ENCODE results near the gene PITRM1.

PITRM1 gene

DNA sequence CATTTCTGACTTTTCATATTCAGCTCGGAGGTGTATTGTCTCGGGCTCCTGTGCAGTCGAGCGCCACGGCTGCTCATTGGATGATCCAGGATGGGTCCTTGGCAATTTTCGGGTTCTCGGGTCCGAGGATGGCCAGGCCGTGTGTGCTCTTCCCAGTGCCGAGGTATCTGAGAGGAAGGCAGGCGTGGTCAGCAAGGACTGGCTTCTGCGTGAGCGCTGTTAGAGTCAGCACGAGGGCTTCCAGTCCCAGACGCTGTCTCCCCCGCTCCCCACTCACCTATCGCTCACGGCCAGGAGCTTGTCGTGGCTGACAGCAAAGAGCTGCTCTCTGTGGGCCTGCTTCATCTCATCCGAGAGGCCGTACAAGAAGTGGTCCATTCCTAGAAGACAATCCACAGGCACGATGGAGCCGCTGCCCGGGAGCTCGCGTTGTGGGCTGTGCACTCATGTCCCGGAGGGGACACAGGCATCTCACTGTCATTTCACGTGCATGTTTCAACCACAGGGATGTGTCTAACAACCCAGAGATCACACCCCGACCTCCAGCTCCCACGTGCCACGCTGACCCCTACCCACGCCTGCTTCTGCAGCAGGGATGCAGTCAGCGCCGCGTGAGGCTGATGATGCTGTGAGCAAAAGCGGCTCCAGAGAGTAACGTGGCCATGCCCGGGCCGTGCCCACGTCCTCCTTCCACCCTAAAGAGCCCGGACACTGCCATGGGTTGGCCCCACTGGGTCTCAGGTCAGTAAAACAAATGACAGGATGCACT lies 34.4 kb downstream of the PITRM1 start:
- DNase-seq = no peak

DNA sequence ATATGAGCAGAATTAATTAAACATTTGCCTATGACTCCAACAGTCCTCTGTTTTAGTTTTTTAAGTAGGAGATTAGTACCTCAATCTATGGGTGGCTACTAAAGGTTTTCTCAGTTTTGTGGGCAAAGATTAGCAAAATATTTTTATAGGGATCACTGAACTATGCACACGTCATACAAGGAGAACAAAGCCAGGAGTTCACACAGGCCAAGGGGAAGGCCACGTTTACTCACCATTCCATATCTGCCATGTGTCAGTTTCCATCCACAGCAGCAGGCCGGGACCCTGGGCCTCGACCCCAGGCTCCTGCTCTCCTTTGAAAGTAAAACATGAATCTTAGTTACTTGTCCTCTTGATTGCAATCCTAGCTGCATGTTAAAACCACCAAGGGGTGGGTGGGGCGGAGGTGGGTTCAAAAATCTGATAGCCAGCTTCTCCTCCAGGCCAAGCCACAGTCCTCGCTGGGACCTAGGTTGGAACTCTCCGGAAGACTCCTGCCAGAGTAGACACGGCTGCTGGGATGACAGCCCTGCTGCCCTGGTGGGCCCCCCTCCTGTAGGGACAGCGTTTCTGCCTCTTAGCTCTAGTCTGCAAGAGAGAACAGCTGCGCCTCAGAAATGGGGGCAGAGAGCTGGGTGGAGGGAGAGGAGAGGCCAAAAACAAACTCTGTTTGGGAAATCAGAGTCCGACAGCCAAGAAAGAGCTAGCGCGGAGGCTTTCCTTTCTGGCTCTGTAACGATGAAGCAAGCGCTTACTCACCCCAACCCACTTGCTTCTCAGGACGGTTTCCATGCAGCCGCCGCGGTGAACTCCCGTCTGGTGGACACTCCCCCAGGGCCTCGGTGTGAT lies 35.6 kb downstream of the PITRM1 start:
- DNase-seq = no peak

- no peak for DNase-seq
Measured at GRCh38 chr10:3136336-3136735, 36.2 kb downstream of the PITRM1 start.

GRCh38 chr10:3135006-3135405 lies 37.6 kb downstream of the PITRM1 start:
- DNase-seq = no peak

DNA sequence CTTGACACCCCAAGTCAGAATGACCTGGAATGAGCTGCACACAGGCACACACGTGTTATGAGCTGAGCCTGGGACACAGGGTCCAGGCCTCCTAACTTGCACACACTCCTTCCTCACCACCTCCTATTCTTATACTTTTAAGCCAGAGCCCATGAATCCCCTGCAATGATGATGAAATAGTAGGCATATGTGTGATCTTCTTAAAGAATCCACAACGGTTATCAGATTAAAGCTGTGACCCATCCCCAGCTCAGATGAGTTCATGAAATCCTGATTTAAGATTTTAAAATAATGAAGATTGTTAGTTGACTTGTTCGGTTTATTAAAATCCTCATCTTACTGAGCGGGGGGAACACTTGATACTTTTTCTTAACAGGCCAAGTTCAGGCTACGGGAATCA lies 38.6 kb downstream of the PITRM1 start:
- DNase-seq = no peak

DNA sequence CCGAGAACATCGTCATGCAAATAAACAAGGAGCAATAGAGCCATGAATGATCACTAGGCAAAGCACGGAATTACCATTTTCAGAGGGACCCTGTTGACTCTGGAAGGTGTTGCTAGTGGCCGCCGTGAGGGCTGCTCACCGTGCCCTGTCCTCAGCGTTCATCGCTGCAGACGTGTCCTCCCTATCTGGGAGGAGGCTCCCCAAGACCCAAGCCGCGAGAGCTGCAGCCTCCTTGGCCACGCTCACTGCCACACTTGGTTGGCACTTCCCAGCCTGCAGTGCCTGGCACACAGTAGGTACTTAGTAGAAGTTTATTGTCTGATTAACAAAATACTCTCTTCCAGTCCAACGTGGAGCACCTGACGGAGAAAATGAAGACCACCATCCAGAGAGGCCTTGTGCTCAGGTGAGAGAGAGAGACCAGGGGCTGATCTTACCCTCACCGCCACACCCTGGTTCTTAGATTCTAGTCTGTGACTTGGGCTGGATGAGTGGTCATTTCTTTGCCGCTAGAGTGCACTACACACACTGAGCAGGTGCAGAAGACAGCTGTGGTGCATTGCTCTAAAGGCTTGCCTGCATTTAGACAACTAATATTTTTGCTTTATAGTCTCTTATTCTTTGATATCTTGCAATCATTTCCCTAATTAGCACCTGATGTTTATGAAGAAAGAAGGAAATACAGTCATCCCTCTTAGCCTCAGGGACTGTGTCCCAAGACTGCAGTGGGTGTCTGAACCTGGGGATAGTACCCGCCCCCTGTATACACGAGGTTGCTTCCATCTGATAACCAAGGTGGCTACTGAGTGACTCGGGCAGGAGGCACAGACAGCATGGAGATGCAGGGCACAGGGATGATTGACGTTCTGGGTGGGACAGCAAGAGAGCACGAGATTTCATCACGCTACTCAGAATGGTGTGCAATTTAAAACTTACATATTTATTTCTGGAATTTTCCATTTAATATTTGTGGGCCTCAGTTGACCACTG lies 40.3 kb downstream of the PITRM1 start:
- DNase-seq = no peak

- DNase-seq = no peak
Measured at GRCh38 chr10:3131098-3131497, 41.5 kb downstream of the PITRM1 start.

GRCh38 chr10:3129581-3130340 lies 42.8 kb downstream of the PITRM1 start:
- DNase-seq = no peak

DNA sequence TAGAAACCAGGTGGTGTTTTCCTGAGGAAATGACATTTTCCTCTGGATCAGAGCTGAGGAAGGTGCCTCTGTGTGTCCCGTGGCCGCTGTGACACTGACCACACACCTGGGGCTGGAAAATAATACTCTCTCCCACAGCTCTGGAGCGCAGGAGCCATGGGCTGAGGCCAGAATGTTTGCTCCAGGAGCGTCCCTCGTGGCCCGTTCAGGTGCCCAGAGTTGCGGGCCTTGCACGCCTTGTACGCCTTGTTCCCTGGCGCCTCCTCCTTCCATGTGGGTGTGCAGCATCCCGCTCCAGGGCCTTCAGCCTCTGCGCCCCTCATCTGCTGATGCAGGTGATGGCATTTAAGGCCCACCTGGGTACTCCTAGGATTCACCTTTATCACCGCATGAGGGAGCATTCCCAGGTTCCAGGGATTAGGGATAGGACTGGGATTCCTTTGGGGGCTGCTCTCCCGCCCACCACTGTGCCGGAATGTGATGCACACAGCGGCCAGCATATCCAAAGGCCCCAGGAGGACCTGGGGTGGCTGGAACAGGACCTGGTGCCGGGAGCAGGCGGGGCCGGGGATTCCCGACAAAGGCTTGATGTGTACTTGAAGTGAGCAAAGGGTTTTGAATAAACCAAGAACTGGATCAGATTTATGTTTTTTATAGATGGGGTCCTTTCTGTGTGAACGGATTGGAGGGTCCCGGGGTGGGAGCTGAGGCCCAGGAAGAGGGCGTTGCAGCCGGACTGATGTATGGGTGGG lies 44.0 kb downstream of the PITRM1 start:
- DNase-seq = no peak

DNA sequence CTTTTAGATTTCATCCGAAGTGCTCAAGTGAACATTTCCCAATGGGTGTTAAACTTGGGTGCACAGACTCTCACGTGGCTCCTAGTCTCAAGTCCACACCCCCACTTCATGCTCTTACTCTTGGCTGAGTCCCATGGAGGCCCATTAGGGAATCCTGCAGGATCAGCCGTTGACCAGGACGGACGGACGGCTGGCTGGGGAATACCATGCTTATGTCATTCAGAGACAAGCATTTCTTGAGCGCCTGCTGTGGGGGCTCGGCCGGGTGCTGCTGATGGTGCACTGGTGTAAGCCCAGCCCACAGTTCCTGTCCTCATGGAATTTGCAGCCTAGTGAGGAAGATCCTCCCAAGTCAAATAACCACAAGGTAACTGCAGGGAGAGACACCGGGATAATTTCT lies 44.7 kb downstream of the PITRM1 start:
- DNase-seq = no peak

- DNase-seq = peak; percentile 36
Measured at GRCh38 chr10:3126741-3127346, 45.7 kb downstream of the PITRM1 start.

DNA sequence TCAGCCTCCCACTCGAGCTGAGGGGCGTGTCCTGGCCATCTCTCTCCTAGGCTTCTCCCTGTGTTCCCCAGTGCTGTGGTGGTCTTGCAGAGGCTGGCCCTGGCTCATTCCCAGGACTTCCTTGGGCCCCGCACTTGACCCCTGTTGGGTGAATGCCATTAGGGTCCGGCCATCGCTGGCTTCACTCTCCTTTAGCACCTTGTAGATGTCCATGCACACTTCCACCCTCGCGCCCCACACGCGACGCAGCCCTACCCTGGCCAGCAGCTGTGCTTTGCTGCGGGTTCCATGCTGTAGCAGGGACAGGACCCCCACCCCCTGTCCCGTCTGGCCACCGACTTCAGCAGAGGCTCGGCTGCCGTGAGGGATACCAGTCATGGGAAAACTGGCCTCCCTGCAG lies 46.3 kb downstream of the PITRM1 start:
- DNase-seq = no peak

DNA sequence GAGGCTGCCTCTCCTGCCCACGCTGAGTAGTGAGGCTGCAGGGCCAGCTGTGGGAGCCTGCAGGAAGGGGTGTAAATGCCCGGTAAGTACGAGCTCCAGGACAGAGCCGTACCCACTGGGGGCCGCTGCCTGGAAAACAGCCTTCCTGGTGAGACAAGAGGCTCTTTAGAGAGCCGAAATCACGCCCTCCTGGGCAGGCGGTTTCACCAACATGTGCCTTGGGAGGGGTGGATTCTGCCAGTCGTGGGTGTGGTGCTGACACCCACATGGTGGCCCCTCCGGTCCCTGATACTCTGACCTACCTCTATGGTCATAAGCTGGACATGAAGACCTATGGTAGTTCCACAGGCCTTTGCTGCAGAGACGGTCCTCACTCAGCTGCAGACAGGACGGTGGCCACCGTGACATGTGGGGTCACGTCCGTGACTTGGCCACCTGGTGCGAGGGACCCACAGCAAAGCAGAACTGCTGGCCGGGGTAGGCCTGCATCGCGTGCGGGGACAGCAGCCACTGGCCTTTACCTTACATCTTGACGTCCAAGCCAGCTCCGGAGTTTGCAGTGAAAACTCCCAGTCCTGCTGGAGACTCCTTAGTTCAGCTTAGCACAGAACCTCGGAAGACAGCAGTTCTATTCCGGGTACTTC lies 46.9 kb downstream of the PITRM1 start:
- no peak for DNase-seq

- DNase-seq = no peak
Measured at GRCh38 chr10:3124412-3125175, 48.0 kb downstream of the PITRM1 start.

- no peak for DNase-seq
Measured at GRCh38 chr10:3123571-3124411, 48.8 kb downstream of the PITRM1 start.

- no peak for DNase-seq
Measured at GRCh38 chr10:3122486-3123205, 49.9 kb downstream of the PITRM1 start.

DNA sequence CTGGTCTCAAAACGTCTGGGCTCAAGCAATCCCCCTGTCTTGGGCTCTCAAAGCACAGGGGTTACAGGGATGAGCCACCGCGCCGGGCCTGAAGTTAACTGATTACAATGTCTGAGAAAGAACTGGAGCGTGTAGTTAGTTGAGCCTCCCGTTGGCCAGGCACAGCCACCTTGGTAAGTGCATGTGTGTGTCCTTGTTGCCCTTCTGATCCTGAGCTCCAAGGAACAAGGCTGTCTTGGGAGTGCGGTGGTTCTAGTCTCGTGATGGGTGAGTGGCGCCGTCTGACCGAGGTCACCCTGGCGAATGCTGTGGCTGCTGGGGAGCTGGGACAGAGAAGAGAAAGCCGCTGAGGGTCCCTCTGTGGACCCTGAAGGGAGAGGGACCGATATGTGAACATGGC lies 50.5 kb downstream of the PITRM1 start:
- no peak for DNase-seq
